ENCODE results near the gene STMN3. TPM values are rescaled to one million over a fixed set of nuclear protein-coding genes. Genes with fewer than 3 reads are reported as not detected.
"Not testable (repeated sequence)": the region's sequence is repeated elsewhere in the genome, so short reads cannot be mapped to it uniquely, and the experiment has no call there.

Gene STMN3
- total and polyA plus RNA-seq, 8 donors: 12.6 to 47.0 (median 34.4) TPM

DNA sequence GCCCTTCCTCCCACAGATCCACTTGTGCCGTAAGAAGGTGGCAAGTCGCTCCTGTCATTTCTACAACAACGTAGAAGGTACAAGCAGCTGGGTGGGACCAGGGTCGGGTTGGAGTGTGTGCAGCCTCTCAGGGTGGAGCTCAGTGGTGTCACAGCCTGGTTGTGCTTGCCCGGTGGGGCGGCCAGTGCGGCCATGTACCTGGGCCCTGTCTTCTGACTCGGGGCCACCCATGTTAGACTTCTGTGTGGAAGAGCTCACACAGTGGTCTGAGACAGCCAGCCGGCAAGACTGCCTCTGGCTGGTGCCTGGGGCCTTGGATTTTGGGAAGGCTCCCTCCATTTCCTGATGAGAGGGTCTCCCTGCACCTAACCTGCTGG lies 9.6 kb upstream of the STMN3 start:
- TF ChIP-seq, protein P1, sequence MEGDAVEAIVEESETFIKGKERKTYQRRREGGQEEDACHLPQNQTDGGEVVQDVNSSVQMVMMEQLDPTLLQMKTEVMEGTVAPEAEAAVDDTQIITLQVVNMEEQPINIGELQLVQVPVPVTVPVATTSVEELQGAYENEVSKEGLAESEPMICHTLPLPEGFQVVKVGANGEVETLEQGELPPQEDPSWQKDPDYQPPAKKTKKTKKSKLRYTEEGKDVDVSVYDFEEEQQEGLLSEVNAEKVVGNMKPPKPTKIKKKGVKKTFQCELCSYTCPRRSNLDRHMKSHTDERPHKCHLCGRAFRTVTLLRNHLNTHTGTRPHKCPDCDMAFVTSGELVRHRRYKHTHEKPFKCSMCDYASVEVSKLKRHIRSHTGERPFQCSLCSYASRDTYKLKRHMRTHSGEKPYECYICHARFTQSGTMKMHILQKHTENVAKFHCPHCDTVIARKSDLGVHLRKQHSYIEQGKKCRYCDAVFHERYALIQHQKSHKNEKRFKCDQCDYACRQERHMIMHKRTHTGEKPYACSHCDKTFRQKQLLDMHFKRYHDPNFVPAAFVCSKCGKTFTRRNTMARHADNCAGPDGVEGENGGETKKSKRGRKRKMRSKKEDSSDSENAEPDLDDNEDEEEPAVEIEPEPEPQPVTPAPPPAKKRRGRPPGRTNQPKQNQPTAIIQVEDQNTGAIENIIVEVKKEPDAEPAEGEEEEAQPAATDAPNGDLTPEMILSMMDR (IDR thresholded peaks at IDR 0.05): no peak
- Histone ChIP-seq H3K27ac (no peak overlapping the region), H3K27me3 (no peaks in the 10 kb centered on the region), H3K4me1 (peaks cover 9 to 18% of the 10 kb centered on the region in 2 donors), H3K36me3 (peaks cover 0 to 69% of the 10 kb centered on the region in 2 donors), H3K9me3 (no peaks in the 10 kb centered on the region), H3K4me3 (no peak overlapping the region)
- ATAC-seq (no peak), DNase-seq (peak in 1 of 4 donors; percentile 64)
- intact Hi-C loops (cut with DNase I): no loop called here

DNA sequence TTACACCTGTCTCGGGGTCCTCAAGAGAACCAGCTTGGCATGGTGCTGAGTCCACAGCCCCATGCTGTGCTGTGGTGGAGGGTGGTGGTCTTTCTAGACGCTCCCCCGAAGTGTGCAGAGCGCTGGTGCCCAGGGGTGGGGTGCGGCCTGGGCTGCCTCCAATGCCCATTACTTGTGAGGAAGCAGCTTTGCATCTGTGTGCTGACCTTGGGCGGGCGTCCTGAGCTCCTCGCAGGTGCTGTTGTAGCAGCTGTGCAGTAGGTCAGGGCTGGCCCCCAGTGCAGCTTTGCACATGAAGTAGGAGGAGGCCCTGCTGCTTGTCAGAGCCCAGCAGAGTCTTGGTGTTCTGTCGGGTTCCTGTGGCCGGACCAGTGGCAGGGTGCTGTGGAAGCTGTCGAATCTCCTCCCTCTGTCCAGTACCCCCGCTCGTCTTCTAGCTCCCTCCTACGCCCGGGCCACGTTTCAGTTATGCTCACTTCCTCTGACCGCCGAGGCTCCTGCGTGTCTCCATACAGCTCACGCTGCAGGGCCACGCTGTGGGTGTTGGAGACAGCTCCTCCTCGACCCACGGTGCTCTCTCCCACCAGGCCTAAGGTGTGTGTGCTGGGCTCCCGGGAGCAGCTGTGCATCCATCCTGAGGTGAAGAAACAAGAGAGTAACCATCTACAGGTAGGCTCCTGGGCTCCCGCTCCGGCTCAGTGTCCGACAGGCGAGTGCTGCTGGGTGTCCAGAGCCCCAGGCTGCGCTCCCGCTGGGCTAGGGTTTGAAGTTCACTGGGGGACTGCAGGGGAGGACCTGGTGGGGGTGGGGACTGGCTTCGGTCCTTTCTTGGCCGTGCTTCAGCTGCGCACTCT lies 9.0 kb upstream of the STMN3 start:
- TF ChIP-seq, protein P1 (IDR thresholded peaks at IDR 0.05): no peak

DNA sequence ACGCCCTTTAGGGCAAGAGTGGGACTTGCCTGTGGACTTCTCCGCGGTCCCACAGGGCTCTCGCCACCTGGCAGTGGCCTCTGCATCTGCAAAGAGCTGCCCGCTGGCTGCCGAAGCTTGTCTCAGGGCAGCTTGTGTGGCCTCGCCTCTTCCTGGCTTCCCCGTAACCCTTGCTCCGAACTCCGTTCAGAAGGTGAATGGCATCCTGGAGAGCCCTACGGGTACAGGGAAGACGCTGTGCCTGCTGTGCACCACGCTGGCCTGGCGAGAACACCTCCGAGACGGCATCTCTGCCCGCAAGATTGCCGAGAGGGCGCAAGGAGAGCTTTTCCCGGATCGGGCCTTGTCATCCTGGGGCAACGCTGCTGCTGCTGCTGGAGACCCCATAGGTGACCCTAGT lies 7.9 kb upstream of the STMN3 start:
- ATAC-seq (no peak), DNase-seq (peak in 1 of 4 donors; percentile 61)
- no peaks in the 10 kb centered on the region for H3K27me3 ChIP-seq
- intact Hi-C loops (cut with DNase I): no loop called here
- no peak overlapping the region for H3K4me3 ChIP-seq
- peaks cover 0 to 54% of the 10 kb centered on the region in 2 donors for H3K36me3 ChIP-seq
- peaks cover 13 to 24% of the 10 kb centered on the region in 2 donors for H3K4me1 ChIP-seq
- no peak overlapping the region for H3K27ac ChIP-seq
- no peaks in the 10 kb centered on the region for H3K9me3 ChIP-seq
- TF ChIP-seq, protein P1 (IDR thresholded peaks at IDR 0.05): no peak

More for the DNA sequence above, 9.0 kb upstream of the STMN3 start:
- Histone ChIP-seq H3K36me3 (peaks cover 0 to 63% of the 10 kb centered on the region in 2 donors), H3K27me3 (no peaks in the 10 kb centered on the region), H3K27ac (no peak overlapping the region), H3K4me3 (no peak overlapping the region), H3K9me3 (no peaks in the 10 kb centered on the region), H3K4me1 (peaks cover 13 to 24% of the 10 kb centered on the region in 2 donors)
- peak in 1 of 4 donors; percentile 73 for DNase-seq
- intact Hi-C loops (cut with DNase I): no loop called here
- no peak for ATAC-seq

DNA sequence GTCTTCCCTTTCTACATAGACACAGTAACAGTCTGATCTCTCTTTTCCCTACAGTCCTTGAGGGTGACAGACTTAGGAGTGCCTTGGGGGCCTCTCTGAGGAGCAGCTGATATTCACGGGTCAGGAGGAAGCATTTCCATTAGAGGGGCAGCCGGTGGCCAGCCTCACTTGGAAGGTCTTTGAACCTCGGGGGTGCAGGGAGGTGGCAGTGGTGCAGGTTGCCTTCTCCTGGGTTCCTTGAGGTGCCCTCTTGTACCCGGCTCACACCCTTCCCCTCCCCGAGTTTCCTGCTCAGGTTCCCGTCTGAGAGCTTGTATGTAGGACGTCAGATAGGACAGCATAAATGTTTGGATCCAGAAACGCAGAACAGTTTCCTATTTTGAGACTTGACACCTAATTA lies 7.4 kb upstream of the STMN3 start:
- peaks cover 0 to 49% of the 10 kb centered on the region in 2 donors for H3K36me3 ChIP-seq
- peaks cover 13 to 24% of the 10 kb centered on the region in 2 donors for H3K4me1 ChIP-seq
- ATAC-seq (no peak), DNase-seq (no peak)
- no peaks in the 10 kb centered on the region for H3K9me3 ChIP-seq
- no peak overlapping the region for H3K4me3 ChIP-seq
- TF ChIP-seq, protein P1 (IDR thresholded peaks at IDR 0.05): no peak
- H3K27ac ChIP-seq: no peak overlapping the region
- H3K27me3 ChIP-seq: no peaks in the 10 kb centered on the region
- intact Hi-C loops (cut with DNase I): no loop called here

DNA sequence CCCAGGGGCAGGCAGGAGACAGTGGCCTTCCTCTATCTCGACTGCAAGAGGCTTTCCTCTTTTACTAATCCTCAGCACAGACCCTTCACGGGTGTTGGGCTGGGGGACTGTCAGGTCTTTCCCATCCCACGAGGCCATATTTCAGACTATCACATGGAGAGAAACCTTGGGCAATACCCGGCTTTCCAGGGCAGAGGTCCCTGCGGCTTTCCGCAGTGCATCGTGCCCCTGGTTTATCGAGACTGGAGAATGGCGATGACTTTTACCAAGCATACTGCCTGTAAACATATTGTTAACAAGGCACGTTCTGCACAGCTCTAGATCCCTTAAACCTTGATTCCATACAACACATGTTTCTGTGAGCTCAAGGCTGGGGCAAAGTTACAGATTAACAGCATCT lies 7.0 kb upstream of the STMN3 start:
- ATAC-seq; H3K27me3 ChIP-seq; H3K9me3 ChIP-seq; intact Hi-C loops (cut with DNase I); H3K27ac ChIP-seq; DNase-seq; H3K4me3 ChIP-seq: not testable (repeated sequence)
- Histone ChIP-seq H3K36me3 (peaks cover 0 to 47% of the 10 kb centered on the region in 2 donors), H3K4me1 (peaks cover 13 to 24% of the 10 kb centered on the region in 2 donors)

Measured in left lung (tissue), 10 donors.